H1 (cell line): ENCODE results near the gene MEST. TPM values are rescaled to one million over a fixed set of nuclear protein-coding genes. Genes with fewer than 3 reads are reported as not detected.

Experiments
- FOSL1 ChIP-seq: IDR thresholded peaks from 2 replicates; pipeline ENCODE4 v1.6.1; 2011; ENCODE audit warnings: mild to moderate bottlenecking, low read depth, low read length, moderate library complexity; ENCODE audit not compliant: insufficient read depth
- GABPA ChIP-seq: IDR thresholded peaks from 2 replicates; pipeline ENCODE4 v1.6.1; 2011; ENCODE audit warnings: mild to moderate bottlenecking, low read length, moderate library complexity, borderline replicate concordance; ENCODE audit not compliant: insufficient read depth
- RFX5 ChIP-seq: IDR thresholded peaks from 2 replicates; pipeline ENCODE4 v1.6.1; 2011; ENCODE audit warnings: low read depth, low read length, improper control_type of control experiment, borderline replicate concordance
- SIRT6 ChIP-seq: IDR thresholded peaks from one replicate; pipeline ENCODE4 v1.7.1; 2012; ENCODE audit warnings: low read length, inconsistent platforms
- SRF ChIP-seq: IDR thresholded peaks from 2 replicates; pipeline ENCODE4 v1.6.1; 2011; ENCODE audit warnings: mild to moderate bottlenecking, low read depth, low read length, moderate library complexity
- TAF1 ChIP-seq: IDR thresholded peaks from 2 replicates; pipeline ENCODE4 v1.6.1; 2011; ENCODE audit warnings: mild to moderate bottlenecking, low read depth, low read length
- TBP ChIP-seq: IDR thresholded peaks from 2 replicates; pipeline ENCODE4 v1.6.1; 2011; ENCODE audit warnings: low read depth, low read length, improper control_type of control experiment
- polyA plus RNA-seq, 7 experiments: library from polyadenylated mRNA; depleted of rRNA in 3 of 7; stranded (reverse) in 5 of 7; unstranded in 2 of 7; fragments of >200 nt in 5 of 7; fragments of 200-250 nt in 2 of 7; gene quantifications; 1 replicate in 5 of 7; 2 replicates in 1 of 7; 4 replicates in 1 of 7; pipeline versions ENCODE4 v1.2.1 to v1.2.3, GENCODE V29; 2011 to 2013; ENCODE audit warnings: missing spikeins in 2 of 7, mixed read lengths in 2 of 7
- total RNA-seq: library from RNA; stranded (reverse); fragmentation: NEBNext Ultra II Directional; extraction: Animal tissue kit (Norgen Biotek cat#: 25700); gene quantifications from 2 replicates; pipeline ENCODE4 v1.2.1, GENCODE V29; 2021

MEST gene
- total and polyA plus RNA-seq, 2 of the 8 experiments (the other 6 are each of a cell fraction or from before 2014, with no cell fraction given) = 176 to 269 TPM

- TF ChIP-seq TAF1 (no peak), GABPA (no peak), RFX5 (no peak), TBP (no peak), SRF (no peak), SIRT6 (no peak), FOSL1 (no peak)
- TF ChIP-seq, all 59 proteins: peak for 0
These were observed 28.1 kb upstream of the MEST start (continued) for GRCh38 chr7:130463553-130464434.
